ENCODE data around the gene FBXO47.
"Not testable (repeated sequence)": the region's sequence is repeated elsewhere in the genome, so short reads cannot be mapped to it uniquely, and the experiment has no call there.

FBXO47 gene

GRCh38 chr17:38921756-38922411 lies 45.3 kb downstream of the FBXO47 start:
- DNase-seq: no peak

- no peak for DNase-seq
These were observed 46.6 kb downstream of the FBXO47 start for GRCh38 chr17:38920374-38921291.

GRCh38 chr17:38919316-38920078 lies 47.7 kb downstream of the FBXO47 start:
- DNase-seq: no peak

- no peak for DNase-seq
These were observed 48.3 kb downstream of the FBXO47 start for GRCh38 chr17:38918916-38919315.

- no peak for DNase-seq
These were observed 48.9 kb downstream of the FBXO47 start for GRCh38 chr17:38918129-38918913.

GRCh38 chr17:38917259-38917658 lies 49.9 kb downstream of the FBXO47 start:
- DNase-seq: peak; percentile 16

GRCh38 chr17:38916771-38917170 lies 50.4 kb downstream of the FBXO47 start:
- no peak for DNase-seq

GRCh38 chr17:38915639-38915995 lies 51.6 kb downstream of the FBXO47 start:
- DNase-seq: no peak

GRCh38 chr17:38914741-38915638 lies 52.2 kb downstream of the FBXO47 start:
- no peak for DNase-seq

GRCh38 chr17:38912221-38912813 lies 54.9 kb downstream of the FBXO47 start:
- no peak for DNase-seq

- DNase-seq: not testable (repeated sequence)
These were observed 55.5 kb downstream of the FBXO47 start for GRCh38 chr17:38911731-38912081.

GRCh38 chr17:38911081-38911730 lies 56.0 kb downstream of the FBXO47 start:
- DNase-seq: no peak

GRCh38 chr17:38910325-38910724 lies 56.9 kb downstream of the FBXO47 start:
- no peak for DNase-seq

- DNase-seq: no peak
These were observed 58.5 kb downstream of the FBXO47 start for GRCh38 chr17:38908676-38909181.

- DNase-seq: no peak
These were observed 59.1 kb downstream of the FBXO47 start for GRCh38 chr17:38907930-38908675.

GRCh38 chr17:38906460-38907228 lies 60.6 kb downstream of the FBXO47 start:
- DNase-seq: no peak

GRCh38 chr17:38905375-38905774 lies 61.8 kb downstream of the FBXO47 start:
- DNase-seq: no peak

- DNase-seq: no peak
These were observed 62.3 kb downstream of the FBXO47 start for GRCh38 chr17:38904892-38905291.

- no peak for DNase-seq
These were observed 63.8 kb downstream of the FBXO47 start for GRCh38 chr17:38903404-38903803.
